Loucy (cell line): ENCODE results near the gene ABCF1.
"Not testable (repeated sequence)": the region's sequence is repeated elsewhere in the genome, so short reads cannot be mapped to it uniquely, and the experiment has no call there.

Source experiments
- H2AFZ ChIP-seq: fragments of 200-600 bp; sonication (generic); 2 replicates; pipeline ENCODE4 v1.6.0; 2016; ENCODE audit warnings: antibody characterized with exemption, mild to moderate bottlenecking, low read length, moderate library complexity
- H3F3A ChIP-seq: fragments of 200-600 bp; 2 replicates; pipeline ENCODE4 v1.6.0; 2016; ENCODE audit warnings: antibody characterized with exemption, low read depth, mild to moderate bottlenecking
- H3K27me3 ChIP-seq: fragments of 200-600 bp; sonication (generic); 2 replicates; pipeline ENCODE4 v1.6.1; 2014; ENCODE audit warnings: low read length, mild to moderate bottlenecking; ENCODE audit not compliant: insufficient read depth, poor library complexity, severe bottlenecking
- H3K36me3 ChIP-seq: fragments of 200-600 bp; sonication (generic); 2 replicates; pipeline ENCODE4 v1.6.1; 2016; ENCODE audit warnings: low read length; ENCODE audit not compliant: insufficient read depth
- H3K4me1 ChIP-seq: fragments of 200-600 bp; sonication (generic); 2 replicates; pipeline ENCODE4 v1.5.1; 2014; ENCODE audit warnings: low read length, mild to moderate bottlenecking; ENCODE audit not compliant: insufficient read depth, poor library complexity, severe bottlenecking
- H3K4me2 ChIP-seq: fragments of 200-600 bp; sonication (generic); 2 replicates; pipeline ENCODE4 v1.6.0; 2014; ENCODE audit warnings: antibody characterized with exemption, low read length, low read depth, mild to moderate bottlenecking; ENCODE audit not compliant: poor library complexity, severe bottlenecking
- H3K4me3 ChIP-seq: fragments of 200-600 bp; sonication (generic); 2 replicates; pipeline ENCODE4 v1.5.1; 2014; ENCODE audit warnings: low read length, mild to moderate bottlenecking, mixed read lengths; ENCODE audit not compliant: poor library complexity, severe bottlenecking
- H3K79me2 ChIP-seq: fragments of 200-600 bp; sonication (generic); 2 replicates; pipeline ENCODE4 v1.6.1; 2014; ENCODE audit warnings: low read length; ENCODE audit not compliant: insufficient read depth
- H3K9ac ChIP-seq: fragments of 200-600 bp; sonication (generic); 2 replicates; pipeline ENCODE4 v1.6.0; 2014; ENCODE audit warnings: mild to moderate bottlenecking, low read depth, low read length, moderate library complexity; ENCODE audit not compliant: poor library complexity, severe bottlenecking
- H3K9me2 ChIP-seq: fragments of 200-600 bp; sonication (generic); replicated peaks from 2 replicates; pipeline ENCODE4 v1.6.1; 2016; ENCODE audit warnings: low read depth, low read length, mixed read lengths
- H3K9me3 ChIP-seq: fragments of 200-600 bp; sonication (generic); 2 replicates; pipeline ENCODE4 v1.6.1; 2014; ENCODE audit warnings: mild to moderate bottlenecking, antibody characterized with exemption, low read length, low read depth; ENCODE audit not compliant: insufficient read depth
- H4K20me1 ChIP-seq: fragments of 200-600 bp; sonication (generic); 2 replicates; pipeline ENCODE4 v1.6.0; 2014; ENCODE audit warnings: antibody characterized with exemption, low read length, mild to moderate bottlenecking; ENCODE audit not compliant: insufficient read depth, poor library complexity, severe bottlenecking
- CTCF ChIP-seq: fragments of 200-600 bp; sonication (generic); conservative IDR thresholded peaks from 2 replicates; pipeline ENCODE4 v1.5.1; 2014; ENCODE audit warnings: mild to moderate bottlenecking, antibody characterized with exemption, low read length
- EZH2phosphoT487 ChIP-seq: fragments of 200-600 bp; IDR thresholded peaks from 2 replicates; pipeline ENCODE4 v1.6.1; 2018; ENCODE audit warnings: antibody characterized with exemption, mild to moderate bottlenecking, moderate library complexity, borderline replicate concordance

ABCF1 gene

DNA sequence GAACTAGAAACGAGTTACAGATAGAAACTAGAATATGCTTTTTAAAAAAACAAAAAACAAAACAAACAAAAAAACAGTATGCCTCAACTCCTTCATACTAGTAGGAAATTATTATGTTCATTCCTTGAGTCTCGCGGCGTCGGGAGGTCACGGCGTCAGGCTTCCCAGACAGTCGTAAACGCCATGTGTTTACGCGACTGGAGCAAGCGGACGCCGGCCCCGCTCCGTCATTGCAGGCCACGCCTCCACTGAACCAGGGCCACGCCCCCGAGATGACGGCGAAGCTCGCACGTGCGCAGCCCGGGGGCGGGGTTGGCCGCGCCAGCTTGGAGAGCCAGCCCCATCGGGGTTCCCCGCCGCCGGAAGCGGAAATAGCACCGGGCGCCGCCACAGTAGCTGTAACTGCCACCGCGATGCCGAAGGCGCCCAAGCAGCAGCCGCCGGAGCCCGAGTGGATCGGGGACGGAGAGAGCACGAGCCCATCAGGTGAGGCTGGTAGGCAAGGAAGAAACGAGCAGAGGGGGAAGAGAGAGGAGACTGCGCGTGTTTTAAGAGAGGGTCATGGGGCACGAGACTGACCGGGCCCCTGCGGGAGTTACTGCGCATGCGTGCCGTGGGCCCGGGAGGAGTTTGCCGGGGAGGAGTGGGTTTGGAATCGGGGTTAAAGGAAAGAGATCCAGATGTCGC lies at the start of gene ABCF1:
ABCF1 (plus strand) TSS at position 368 of the 687 bp plus-strand sequence; CDS start at position 414, 46 bp downstream.
- H3K4me2 ChIP-seq: peak within 1 kb of the TSS; percentile 94
- H4K20me1 ChIP-seq: peaks cover 46% of the 10 kb centered on the region
- peak within 1 kb of the TSS; percentile 85 for H3K9ac ChIP-seq
- peaks cover 48% of the 10 kb centered on the region for H3K79me2 ChIP-seq
- no peaks in the 10 kb centered on the region for H3F3A ChIP-seq
- peaks cover 42% of the 10 kb centered on the region for H3K4me1 ChIP-seq
- no peaks in the 10 kb centered on the region for H3K9me2 ChIP-seq
- no peak for TF ChIP-seq CTCF
- no peak for TF ChIP-seq EZH2phosphoT487
- H3K36me3 ChIP-seq: no peaks in the 10 kb centered on the region
- peak within 1 kb of the TSS; percentile 91 for H3K4me3 ChIP-seq
- peak within 1 kb of the TSS; percentile 90 for H2AFZ ChIP-seq
- H3K9me3 ChIP-seq: no peaks in the 10 kb centered on the region
- H3K27me3 ChIP-seq: no peaks in the 10 kb centered on the region

DNA sequence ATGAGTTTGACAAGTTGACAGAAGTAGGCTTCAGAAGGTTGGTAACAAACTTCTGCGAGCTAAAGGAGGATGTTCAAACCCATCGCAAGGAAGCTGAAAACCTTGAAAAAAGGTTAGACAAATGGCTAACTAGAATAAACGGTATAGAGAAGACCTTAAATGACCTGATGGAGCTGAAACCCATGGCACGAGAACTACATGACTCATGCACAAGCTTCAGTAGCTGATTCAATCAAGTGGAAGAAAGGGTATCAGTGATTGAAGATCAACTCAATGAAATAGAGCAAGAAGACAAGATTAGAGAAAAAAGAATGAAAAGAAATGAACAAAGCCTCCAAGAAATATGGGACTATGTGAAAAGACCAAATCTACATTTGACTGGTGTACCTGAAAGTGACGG lies 49.3 kb upstream of the ABCF1 start:
- H3K9ac ChIP-seq, H3K79me2 ChIP-seq, H2AFZ ChIP-seq, H3K4me2 ChIP-seq, H3K9me3 ChIP-seq, H3K36me3 ChIP-seq, H3K9me2 ChIP-seq, H3F3A ChIP-seq, H3K4me3 ChIP-seq, H3K27me3 ChIP-seq, H4K20me1 ChIP-seq: not testable (repeated sequence)
- peaks cover 14% of the 10 kb centered on the region for H3K4me1 ChIP-seq

DNA sequence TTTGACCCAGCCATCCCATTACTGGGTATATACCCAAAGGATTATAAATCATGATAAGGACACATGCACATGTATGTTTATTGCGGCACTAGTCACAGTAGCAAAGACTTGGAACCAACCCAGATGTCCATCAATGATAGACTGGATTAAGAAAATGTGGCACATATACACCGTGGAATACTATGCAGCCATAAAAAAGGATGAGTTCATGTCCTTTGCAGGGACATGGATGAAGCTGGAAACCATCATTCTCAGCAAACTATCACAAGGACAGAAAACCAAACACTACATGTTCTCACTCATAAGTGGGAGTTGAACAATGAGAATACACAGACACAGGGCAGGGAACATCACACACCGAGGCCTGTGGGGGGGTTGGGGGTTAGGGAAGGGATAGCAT lies 44.8 kb upstream of the ABCF1 start:
- not testable (repeated sequence) for H3K27me3 ChIP-seq, H3K79me2 ChIP-seq, H3K36me3 ChIP-seq, H2AFZ ChIP-seq, H3K9ac ChIP-seq, H4K20me1 ChIP-seq, H3K9me2 ChIP-seq, H3K9me3 ChIP-seq, H3K4me2 ChIP-seq, H3K4me1 ChIP-seq, H3K4me3 ChIP-seq, H3F3A ChIP-seq

DNA sequence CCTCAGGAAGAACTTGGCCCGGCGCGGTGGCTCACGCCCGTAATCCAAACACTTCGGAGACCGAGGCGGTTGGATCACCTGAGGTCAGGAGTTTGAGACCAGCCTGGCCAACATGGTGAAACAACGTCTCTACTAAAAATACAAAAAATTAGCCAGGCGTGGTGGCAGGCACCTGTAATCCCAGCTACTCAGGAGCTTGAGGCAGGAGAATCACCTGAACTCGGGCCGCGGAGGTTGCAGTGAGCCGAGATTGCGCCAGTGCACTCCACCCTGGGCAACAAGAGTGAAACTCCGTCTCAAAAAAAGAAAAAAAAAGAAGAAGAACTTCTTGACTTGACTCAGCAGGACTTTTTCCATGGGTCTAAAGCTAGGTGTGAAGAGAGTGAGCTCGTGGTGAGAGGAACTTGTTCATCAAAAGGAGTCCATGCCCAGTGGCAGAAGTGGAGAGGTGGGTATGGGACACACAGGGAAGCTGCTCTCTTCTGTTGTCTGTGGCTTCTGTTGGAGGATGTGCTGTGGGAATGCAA lies 41.8 kb upstream of the ABCF1 start:
- not testable (repeated sequence) for H3K36me3 ChIP-seq, H3K4me1 ChIP-seq, H3K27me3 ChIP-seq, H3F3A ChIP-seq, H2AFZ ChIP-seq, H3K4me2 ChIP-seq, H3K9me2 ChIP-seq, H3K9me3 ChIP-seq, H3K9ac ChIP-seq, H3K4me3 ChIP-seq, H3K79me2 ChIP-seq, H4K20me1 ChIP-seq
